GM19372 (cell line): ENCODE measurements around the gene PBX1.

ENCODE experiments used
- ATAC-seq: cut with Tn5 transposase; IDR thresholded peaks from one replicate; pipeline ENCODE4 v1.9.1; 2021; ENCODE audit warnings: mild to moderate bottlenecking, low read depth, moderate library complexity; ENCODE audit not compliant: unreplicated experiment

PBX1 gene

GRCh38 chr1:164611754-164612642 is 53.0 kb downstream of the PBX1 start:
- no peak for ATAC-seq

GRCh38 chr1:164613176-164613575 is 54.2 kb downstream of the PBX1 start:
- ATAC-seq, result no peak

GRCh38 chr1:164614316-164614715 is 55.3 kb downstream of the PBX1 start:
- ATAC-seq, result no peak

GRCh38 chr1:164617377-164618201 is 58.6 kb downstream of the PBX1 start:
- ATAC-seq, result no peak

- ATAC-seq, result no peak
Observed at GRCh38 chr1:164618202-164618564, 59.2 kb downstream of the PBX1 start.

GRCh38 chr1:164619006-164619784 is 60.2 kb downstream of the PBX1 start:
- ATAC-seq, result no peak

- ATAC-seq, result no peak
Observed at GRCh38 chr1:164622068-164622845, 63.3 kb downstream of the PBX1 start.

- ATAC-seq, result no peak
Observed at GRCh38 chr1:164623805-164624204, 64.8 kb downstream of the PBX1 start.

GRCh38 chr1:164624400-164624799 is 65.4 kb downstream of the PBX1 start:
- ATAC-seq, result no peak

- ATAC-seq, result no peak
Observed at GRCh38 chr1:164625004-164625617, 66.1 kb downstream of the PBX1 start.

- no peak for ATAC-seq
Observed at GRCh38 chr1:164628772-164629171, 69.8 kb downstream of the PBX1 start.

GRCh38 chr1:164629971-164630370 is 71.0 kb downstream of the PBX1 start:
- ATAC-seq, result no peak

GRCh38 chr1:164630626-164631396 is 71.8 kb downstream of the PBX1 start:
- ATAC-seq, result no peak

- ATAC-seq, result no peak
Observed at GRCh38 chr1:164631751-164632150, 72.8 kb downstream of the PBX1 start.

- ATAC-seq, result no peak
Observed at GRCh38 chr1:164633997-164634396, 75.0 kb downstream of the PBX1 start.

- no peak for ATAC-seq
Observed at GRCh38 chr1:164635059-164635802, 76.2 kb downstream of the PBX1 start.

- ATAC-seq, result no peak
Observed at GRCh38 chr1:164635803-164636731, 77.1 kb downstream of the PBX1 start.
